Esophagus squamous epithelium (tissue), 5 donors: ENCODE measurements around the gene BCL7A. TPM values are rescaled to one million over a fixed set of nuclear protein-coding genes. Genes with fewer than 3 reads are reported as not detected.

Experiments used
- DNase-seq: peaks from one replicate; lab custom pipeline; 2025; lab: John Stamatoyannopoulos, UW
- H3K27ac ChIP-seq, 4 donors: fragments of 200-600 bp; sonication (generic); one replicate each; pipeline ENCODE4 v1.5.1; 2016 to 2019; ENCODE audit warnings: mild to moderate bottlenecking in 1 of 4
- H3K27me3 ChIP-seq, 4 donors: fragments of 200-600 bp; sonication (generic); 1 replicate in 3 of 4; 2 replicates in 1 of 4; pipeline versions ENCODE4 v1.5.1 to v1.6.0; 2017 to 2021; ENCODE audit warnings: antibody characterized with exemption in 1 of 4
- H3K36me3 ChIP-seq, 3 donors: fragments of 200-600 bp; sonication (generic); one replicate each; pipeline ENCODE4 v1.5.1; 2016 to 2019
- H3K4me1 ChIP-seq, 3 donors: fragments of 200-600 bp; sonication (generic); one replicate each; pipeline ENCODE4 v1.5.1; 2017 to 2019
- H3K4me3 ChIP-seq, 4 donors: fragments of 200-600 bp; sonication (generic); 1 replicate in 3 of 4; 2 replicates in 1 of 4; pipeline ENCODE4 v1.5.1; 2016 to 2019; ENCODE audit warnings: mild to moderate bottlenecking in 2 of 4, moderate library complexity in 1 of 4
- H3K9me3 ChIP-seq, 3 donors: fragments of 200-600 bp; sonication (generic); one replicate each; pipeline ENCODE4 v1.5.1; 2016 to 2019
- POLR2A ChIP-seq, 4 donors: fragments of 450-650 bp; IDR thresholded peaks; one replicate each; pipeline ENCODE4 v1.6.1; 2017; ENCODE audit warnings: antibody characterized with exemption in 4 of 4, mild to moderate bottlenecking in 4 of 4, moderate library complexity in 3 of 4
- WGBS, 2 donors: methylation state at CpG; one replicate each; pipeline ENCODE4 v1.1.5; 2018; 5-methylcytosine and 5-hydroxymethylcytosine counted together
- intact Hi-C: fragments of 100-400 bp; cut with DNase I; formaldehyde crosslinking; loops from one replicate; pipeline ENCODE4 v1.15.0; 2022
- total RNA-seq, 4 donors: library from RNA; depleted of rRNA; stranded (reverse); fragments of >200 nt; gene quantifications; one replicate each; pipeline ENCODE4 v1.1.0, GENCODE V29; 2016
- TF ChIP-seq, protein P1 (sequence below), 6 experiments: fragments of 450-650 bp in 4 of 6; fragments of 200-600 bp in 2 of 6; sonication (generic) in 2 of 6; IDR thresholded peaks; one replicate each; pipeline ENCODE4 v1.5.1; 2016 to 2019; ENCODE audit warnings: antibody characterized with exemption in 6 of 6, mild to moderate bottlenecking in 4 of 6, moderate library complexity in 4 of 6
- donor health status: DM: yes; HTN: yes; CAD: no.

BCL7A gene
- total RNA-seq, 4 donors from 2014 or later = 2.5 to 8.6 (median 5.1) TPM

GRCh38 chr12:122064025-122064777, 42.5 kb downstream of the BCL7A start:
- Histone ChIP-seq H3K27me3 (no peaks in the 10 kb centered on the region), H3K4me3 (peak overlapping the region in 1 of 4 donors; percentile 30), H3K27ac (peak overlapping the region; percentile 61 to 89 (median 81)), H3K9me3 (no peaks in the 10 kb centered on the region), H3K36me3 (peaks cover 0 to 18% (median 0%) of the 10 kb centered on the region in 3 donors), H3K4me1 (peaks cover 24 to 74% (median 33%) of the 10 kb centered on the region in 3 donors)
- DNase-seq = no peak
- 72 to 79% methylated on average over 10 to 13 of the region's 14 CpGs for WGBS, 2 donors
- TF ChIP-seq POLR2A (IDR thresholded peaks at IDR 0.05) = no peak
- TF ChIP-seq, protein P1, sequence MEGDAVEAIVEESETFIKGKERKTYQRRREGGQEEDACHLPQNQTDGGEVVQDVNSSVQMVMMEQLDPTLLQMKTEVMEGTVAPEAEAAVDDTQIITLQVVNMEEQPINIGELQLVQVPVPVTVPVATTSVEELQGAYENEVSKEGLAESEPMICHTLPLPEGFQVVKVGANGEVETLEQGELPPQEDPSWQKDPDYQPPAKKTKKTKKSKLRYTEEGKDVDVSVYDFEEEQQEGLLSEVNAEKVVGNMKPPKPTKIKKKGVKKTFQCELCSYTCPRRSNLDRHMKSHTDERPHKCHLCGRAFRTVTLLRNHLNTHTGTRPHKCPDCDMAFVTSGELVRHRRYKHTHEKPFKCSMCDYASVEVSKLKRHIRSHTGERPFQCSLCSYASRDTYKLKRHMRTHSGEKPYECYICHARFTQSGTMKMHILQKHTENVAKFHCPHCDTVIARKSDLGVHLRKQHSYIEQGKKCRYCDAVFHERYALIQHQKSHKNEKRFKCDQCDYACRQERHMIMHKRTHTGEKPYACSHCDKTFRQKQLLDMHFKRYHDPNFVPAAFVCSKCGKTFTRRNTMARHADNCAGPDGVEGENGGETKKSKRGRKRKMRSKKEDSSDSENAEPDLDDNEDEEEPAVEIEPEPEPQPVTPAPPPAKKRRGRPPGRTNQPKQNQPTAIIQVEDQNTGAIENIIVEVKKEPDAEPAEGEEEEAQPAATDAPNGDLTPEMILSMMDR (IDR thresholded peaks at IDR 0.05) = peak in 2 of 6 experiments; percentile 8 to 15
- intact Hi-C loops = no loop called here

- no peaks in the 10 kb centered on the region for H3K27me3 ChIP-seq
- H3K4me1 ChIP-seq = peaks cover 24 to 68% (median 33%) of the 10 kb centered on the region in 3 donors
- no peak for TF ChIP-seq POLR2A (IDR thresholded peaks at IDR 0.05)
- TF ChIP-seq, protein P1 (IDR thresholded peaks at IDR 0.05) = no peak
- no peaks in the 10 kb centered on the region for H3K9me3 ChIP-seq
- peak overlapping the region; percentile 61 to 89 (median 81) for H3K27ac ChIP-seq
- DNase-seq = no peak
- 58 to 70% methylated on average over 10 to 13 of the region's 16 CpGs for WGBS, 2 donors
- H3K36me3 ChIP-seq = peaks cover 0 to 10% (median 0%) of the 10 kb centered on the region in 3 donors
- intact Hi-C loops = no loop called here
- no peak overlapping the region for H3K4me3 ChIP-seq
These were observed 43.3 kb downstream of the BCL7A start for GRCh38 chr12:122064780-122065588.

- Histone ChIP-seq H3K27me3 (no peaks in the 10 kb centered on the region), H3K36me3 (no peaks in the 10 kb centered on the region), H3K27ac (peak overlapping the region in 3 of 4 donors; percentile 7 to 52 (median 31)), H3K9me3 (no peaks in the 10 kb centered on the region), H3K4me3 (no peak overlapping the region), H3K4me1 (peaks cover 22 to 64% (median 39%) of the 10 kb centered on the region in 3 donors)
- no peak for DNase-seq
- WGBS, 2 donors = 90 to 100% methylated on average over 5 of the region's 5 CpGs
- no peak for TF ChIP-seq POLR2A (IDR thresholded peaks at IDR 0.05)
- TF ChIP-seq, protein P1 (IDR thresholded peaks at IDR 0.05) = no peak
- intact Hi-C loops = no loop called here
These were observed 45.9 kb downstream of the BCL7A start for GRCh38 chr12:122067548-122067947.

GRCh38 chr12:122067966-122068365, 46.3 kb downstream of the BCL7A start:
- Histone ChIP-seq H3K36me3 (no peaks in the 10 kb centered on the region), H3K27me3 (no peaks in the 10 kb centered on the region), H3K27ac (peak overlapping the region in 3 of 4 donors; percentile 7 to 52 (median 31)), H3K9me3 (no peaks in the 10 kb centered on the region), H3K4me3 (no peak overlapping the region), H3K4me1 (peaks cover 18 to 64% (median 35%) of the 10 kb centered on the region in 3 donors)
- intact Hi-C loops = no loop called here
- TF ChIP-seq, protein P1 (IDR thresholded peaks at IDR 0.05) = no peak
- peak in 1 of 4 donors; percentile 9 for TF ChIP-seq POLR2A (IDR thresholded peaks at IDR 0.05)
- 52 to 54% methylated on average over 9 to 13 of the region's 13 CpGs for WGBS, 2 donors
- DNase-seq = no peak
